Neural progenitor cell (in vitro differentiated cells): ENCODE results near the gene RALB.

Source experiments
- CTCF ChIP-seq: fragments of 200-600 bp; sonication (generic); IDR thresholded peaks from 2 replicates; pipeline ENCODE4 v1.5.1; 2017; ENCODE audit warnings: antibody characterized with exemption, mild to moderate bottlenecking
- EZH2 ChIP-seq: fragments of 200-600 bp; sonication (generic); IDR thresholded peaks from 2 replicates; pipeline ENCODE4 v1.6.1; 2017; ENCODE audit warnings: antibody characterized with exemption, mild to moderate bottlenecking, moderate library complexity

DNA sequence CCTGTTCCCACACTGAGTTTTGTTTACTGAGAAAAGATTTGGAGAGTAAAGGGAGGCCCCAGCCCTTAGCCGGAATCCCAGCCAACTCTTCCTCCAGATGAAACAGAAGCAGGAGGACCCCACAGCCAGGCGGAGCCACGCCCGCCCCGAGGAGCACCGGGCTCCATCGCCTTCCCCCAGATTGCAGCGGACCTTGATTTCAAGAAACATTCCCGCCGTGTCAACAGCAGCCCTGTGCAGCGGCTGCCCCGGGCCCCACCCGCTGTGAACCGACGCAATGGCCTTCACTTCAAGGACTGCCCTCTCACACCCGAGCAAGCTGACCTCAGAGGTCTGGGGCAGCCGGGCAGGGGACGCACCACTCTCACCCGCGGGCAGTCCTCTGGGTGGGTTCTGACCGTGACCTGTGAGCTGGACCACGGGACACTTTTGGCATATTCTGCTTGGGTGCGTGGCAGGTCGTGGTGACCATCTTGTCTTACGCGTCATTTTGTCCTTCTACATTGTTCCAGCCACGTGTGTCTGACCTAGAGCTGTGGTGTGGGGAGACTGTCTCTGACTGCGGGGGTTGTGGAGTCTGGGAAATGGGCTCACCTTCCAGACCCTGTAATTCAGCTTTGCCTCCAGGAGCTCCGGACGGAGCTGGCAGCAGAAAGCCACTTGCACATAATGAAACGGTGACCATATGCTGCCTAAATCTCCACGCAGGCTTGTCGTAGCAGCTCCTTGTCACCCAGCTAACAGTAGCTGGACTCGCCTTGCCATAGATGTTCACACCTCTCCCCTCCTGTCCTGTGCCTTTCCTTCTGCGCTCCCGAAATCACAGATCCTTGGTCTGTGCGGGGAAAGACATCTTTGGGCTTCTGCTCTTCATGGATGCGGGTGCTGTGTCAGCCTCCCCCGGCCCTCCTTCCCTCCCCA lies 61.3 kb downstream of the RALB start:
- TF ChIP-seq EZH2 (no peak), CTCF (no peak)
